ENCODE measurements around the gene OTOP3. TPM values are rescaled to one million over a fixed set of nuclear protein-coding genes. Genes with fewer than 3 reads are reported as not detected.

Gene OTOP3
- total RNA-seq, 1 experiment from 2014 or later, result not detected

GRCh38 chr17:74930535-74931036 is 5.1 kb upstream of the OTOP3 start:
- no peak for DNase-seq (ENCODE audit: low read depth, low spot score)
- in situ Hi-C loops (cut with HindIII; ENCODE audit: low pct_unique_long_range_greater_than_20kb, low sequenced_read_pairs), result no loop called here

GRCh38 chr17:74935048-74935447 is 650 bp upstream of the OTOP3 start:
- DNase-seq (ENCODE audit: low read depth, low spot score), result no peak
- in situ Hi-C loops (cut with HindIII; ENCODE audit: low pct_unique_long_range_greater_than_20kb, low sequenced_read_pairs), result no loop called here

GRCh38 chr17:74936470-74936799 is 737 bp downstream of the OTOP3 start:
- DNase-seq (ENCODE audit: low read depth, low spot score), result no peak
- in situ Hi-C loops (cut with HindIII; ENCODE audit: low pct_unique_long_range_greater_than_20kb, low sequenced_read_pairs), result no loop called here

- DNase-seq (ENCODE audit: low read depth, low spot score), result no peak
- in situ Hi-C loops (cut with HindIII; ENCODE audit: low pct_unique_long_range_greater_than_20kb, low sequenced_read_pairs), result no loop called here
Measured at GRCh38 chr17:74937064-74938051, 1.7 kb downstream of the OTOP3 start.

GRCh38 chr17:74938194-74938950 is 2.7 kb downstream of the OTOP3 start:
- DNase-seq (ENCODE audit: low read depth, low spot score), result no peak
- in situ Hi-C loops (cut with HindIII; ENCODE audit: low pct_unique_long_range_greater_than_20kb, low sequenced_read_pairs), result no loop called here

- no peak for DNase-seq (ENCODE audit: low read depth, low spot score)
- in situ Hi-C loops (cut with HindIII; ENCODE audit: low pct_unique_long_range_greater_than_20kb, low sequenced_read_pairs), result no loop called here
Measured at GRCh38 chr17:74939534-74939933, 3.8 kb downstream of the OTOP3 start.

- in situ Hi-C loops (cut with HindIII; ENCODE audit: low pct_unique_long_range_greater_than_20kb, low sequenced_read_pairs), result no loop called here
- no peak for DNase-seq (ENCODE audit: low read depth, low spot score)
Measured at GRCh38 chr17:74941128-74941725, 5.5 kb downstream of the OTOP3 start.

GRCh38 chr17:74943808-74944522 is 8.3 kb downstream of the OTOP3 start:
- in situ Hi-C loops (cut with HindIII; ENCODE audit: low pct_unique_long_range_greater_than_20kb, low sequenced_read_pairs), result no loop called here
- DNase-seq (ENCODE audit: low read depth, low spot score), result no peak

- no peak for DNase-seq (ENCODE audit: low read depth, low spot score)
- in situ Hi-C loops (cut with HindIII; ENCODE audit: low pct_unique_long_range_greater_than_20kb, low sequenced_read_pairs), result no loop called here
Measured at GRCh38 chr17:74945543-74945942, 9.8 kb downstream of the OTOP3 start.

GRCh38 chr17:74946641-74947040 is 10.9 kb downstream of the OTOP3 start:
- no peak for DNase-seq (ENCODE audit: low read depth, low spot score)
- in situ Hi-C loops (cut with HindIII; ENCODE audit: low pct_unique_long_range_greater_than_20kb, low sequenced_read_pairs), result no loop called here

- in situ Hi-C loops (cut with HindIII; ENCODE audit: low pct_unique_long_range_greater_than_20kb, low sequenced_read_pairs), result no loop called here
- DNase-seq (ENCODE audit: low read depth, low spot score), result no peak
Measured at GRCh38 chr17:74947041-74947754, 11.5 kb downstream of the OTOP3 start.

GRCh38 chr17:74949455-74950115 is 13.9 kb downstream of the OTOP3 start:
- DNase-seq (ENCODE audit: low read depth, low spot score), result no peak
- in situ Hi-C loops (cut with HindIII; ENCODE audit: low pct_unique_long_range_greater_than_20kb, low sequenced_read_pairs), result no loop called here

GRCh38 chr17:74950207-74950606 is 14.5 kb downstream of the OTOP3 start:
- DNase-seq (ENCODE audit: low read depth, low spot score), result no peak
- in situ Hi-C loops (cut with HindIII; ENCODE audit: low pct_unique_long_range_greater_than_20kb, low sequenced_read_pairs), result no loop called here

- no peak for DNase-seq (ENCODE audit: low read depth, low spot score)
- in situ Hi-C loops (cut with HindIII; ENCODE audit: low pct_unique_long_range_greater_than_20kb, low sequenced_read_pairs), result no loop called here
Measured at GRCh38 chr17:74951065-74951464, 15.4 kb downstream of the OTOP3 start.

- in situ Hi-C loops (cut with HindIII; ENCODE audit: low pct_unique_long_range_greater_than_20kb, low sequenced_read_pairs), result no loop called here
- DNase-seq (ENCODE audit: low read depth, low spot score), result no peak
Measured at GRCh38 chr17:74951680-74952421, 16.2 kb downstream of the OTOP3 start.
